T-helper 1 cell treated with Interleukin-12 subunit alpha and Interleukin-12 subunit beta and Interleukin-4 antibody, amounts not matched to agents 30 μg/mL and 1 μg/mL, for 36 hours (primary cell): ENCODE measurements around the gene CIB2.
"Not testable (repeated sequence)": the region's sequence is repeated elsewhere in the genome, so short reads cannot be mapped to it uniquely, and the experiment has no call there.

Source experiments
- H3K27ac Mint-ChIP-seq: one replicate; pipeline ENCODE4 v1.8.0; 2021; ENCODE audit warnings: mild to moderate bottlenecking, mixed read lengths
- H3K27me3 Mint-ChIP-seq: one replicate; pipeline ENCODE4 v1.8.0; 2021; ENCODE audit warnings: low read depth, mixed read lengths
- H3K36me3 Mint-ChIP-seq: one replicate; pipeline ENCODE4 v1.8.0; 2021; ENCODE audit warnings: low read depth, mixed read lengths
- H3K4me1 Mint-ChIP-seq: one replicate; pipeline ENCODE4 v1.8.0; 2021; ENCODE audit warnings: low read depth, mixed read lengths
- H3K4me3 Mint-ChIP-seq: one replicate; pipeline ENCODE4 v1.8.0; 2021; ENCODE audit warnings: mild to moderate bottlenecking, moderate library complexity, mixed read lengths
- H3K9me3 Mint-ChIP-seq: one replicate; pipeline ENCODE4 v1.8.0; 2021; ENCODE audit warnings: mixed read lengths

CIB2 gene

GRCh38 chr15:78157203-78157602 is 26.0 kb upstream of the CIB2 start:
- Mint-ChIP-seq H3K4me3 (no peak overlapping the region), H3K27ac (peak overlapping the region; percentile 31), H3K4me1 (peaks cover 14% of the 10 kb centered on the region), H3K27me3 (no peaks in the 10 kb centered on the region), H3K9me3 (no peaks in the 10 kb centered on the region), H3K36me3 (peaks cover 26% of the 10 kb centered on the region)

GRCh38 chr15:78156653-78157052 is 25.4 kb upstream of the CIB2 start:
- H3K36me3 Mint-ChIP-seq: peaks cover 21% of the 10 kb centered on the region
- no peaks in the 10 kb centered on the region for H3K27me3 Mint-ChIP-seq
- H3K4me1 Mint-ChIP-seq: peaks cover 9% of the 10 kb centered on the region
- no peaks in the 10 kb centered on the region for H3K9me3 Mint-ChIP-seq
- no peak overlapping the region for H3K4me3 Mint-ChIP-seq
- H3K27ac Mint-ChIP-seq: no peak overlapping the region

GRCh38 chr15:78155355-78155939 is 24.2 kb upstream of the CIB2 start:
- no peak overlapping the region for H3K4me3 Mint-ChIP-seq
- H3K27me3 Mint-ChIP-seq: no peaks in the 10 kb centered on the region
- H3K27ac Mint-ChIP-seq: no peak overlapping the region
- H3K4me1 Mint-ChIP-seq: peaks cover 17% of the 10 kb centered on the region
- peaks cover 26% of the 10 kb centered on the region for H3K36me3 Mint-ChIP-seq
- no peaks in the 10 kb centered on the region for H3K9me3 Mint-ChIP-seq

- no peak overlapping the region for H3K27ac Mint-ChIP-seq
- H3K4me3 Mint-ChIP-seq: no peak overlapping the region
- H3K4me1 Mint-ChIP-seq: peaks cover 22% of the 10 kb centered on the region
- no peaks in the 10 kb centered on the region for H3K9me3 Mint-ChIP-seq
- H3K36me3 Mint-ChIP-seq: peaks cover 26% of the 10 kb centered on the region
- no peaks in the 10 kb centered on the region for H3K27me3 Mint-ChIP-seq
Observed at GRCh38 chr15:78154955-78155354, 23.7 kb upstream of the CIB2 start.

GRCh38 chr15:78151075-78151474 is 19.8 kb upstream of the CIB2 start:
- Mint-ChIP-seq H3K4me1 (peaks cover 38% of the 10 kb centered on the region), H3K4me3 (peak overlapping the region; percentile 96), H3K36me3 (peaks cover 20% of the 10 kb centered on the region)
- H3K27me3 Mint-ChIP-seq, H3K9me3 Mint-ChIP-seq, H3K27ac Mint-ChIP-seq: not testable (repeated sequence)

- Mint-ChIP-seq H3K4me3 (peak overlapping the region; percentile 96), H3K36me3 (peaks cover 19% of the 10 kb centered on the region), H3K27ac (peak overlapping the region; percentile 86), H3K27me3 (no peaks in the 10 kb centered on the region), H3K4me1 (peaks cover 38% of the 10 kb centered on the region), H3K9me3 (no peaks in the 10 kb centered on the region)
Observed at GRCh38 chr15:78149805-78150751, 18.8 kb upstream of the CIB2 start.

GRCh38 chr15:78149068-78149804 is 18.0 kb upstream of the CIB2 start, which contains the start of gene IDH3A:
TSS of gene IDH3A (plus strand) at chr15:78149362. CDS start at chr15:78149404, 42 bp downstream.
- Mint-ChIP-seq H3K36me3 (peaks cover 18% of the 10 kb centered on the region), H3K4me1 (peaks cover 38% of the 10 kb centered on the region), H3K9me3 (no peaks in the 10 kb centered on the region), H3K27me3 (no peaks in the 10 kb centered on the region), H3K4me3 (peak within 1 kb of the TSS; percentile 96), H3K27ac (peak within 1 kb of the TSS; percentile 86)

- Mint-ChIP-seq H3K36me3 (peaks cover 18% of the 10 kb centered on the region), H3K9me3 (no peaks in the 10 kb centered on the region), H3K4me1 (peaks cover 38% of the 10 kb centered on the region), H3K27ac (peak overlapping the region; percentile 84), H3K4me3 (peak overlapping the region; percentile 89), H3K27me3 (no peaks in the 10 kb centered on the region)
Observed at GRCh38 chr15:78148392-78149067, 17.3 kb upstream of the CIB2 start.

- peaks cover 10% of the 10 kb centered on the region for H3K36me3 Mint-ChIP-seq
- H3K9me3 Mint-ChIP-seq: no peaks in the 10 kb centered on the region
- H3K4me3 Mint-ChIP-seq: peak overlapping the region; percentile 60
- H3K27me3 Mint-ChIP-seq: no peaks in the 10 kb centered on the region
- H3K27ac Mint-ChIP-seq: peak overlapping the region; percentile 66
- peaks cover 32% of the 10 kb centered on the region for H3K4me1 Mint-ChIP-seq
Observed at GRCh38 chr15:78147566-78147965, 16.3 kb upstream of the CIB2 start.

- no peaks in the 10 kb centered on the region for H3K27me3 Mint-ChIP-seq
- H3K9me3 Mint-ChIP-seq: no peaks in the 10 kb centered on the region
- no peak overlapping the region for H3K4me3 Mint-ChIP-seq
- H3K36me3 Mint-ChIP-seq: peaks cover 11% of the 10 kb centered on the region
- H3K4me1 Mint-ChIP-seq: peaks cover 31% of the 10 kb centered on the region
- H3K27ac Mint-ChIP-seq: no peak overlapping the region
Observed at GRCh38 chr15:78146425-78147154, 15.3 kb upstream of the CIB2 start.

- H3K36me3 Mint-ChIP-seq: peaks cover 2% of the 10 kb centered on the region
- H3K27me3 Mint-ChIP-seq: no peaks in the 10 kb centered on the region
- H3K4me3 Mint-ChIP-seq: no peak overlapping the region
- no peaks in the 10 kb centered on the region for H3K9me3 Mint-ChIP-seq
- H3K27ac Mint-ChIP-seq: no peak overlapping the region
- H3K4me1 Mint-ChIP-seq: peaks cover 5% of the 10 kb centered on the region
Observed at GRCh38 chr15:78142332-78142731, 11.1 kb upstream of the CIB2 start.

GRCh38 chr15:78140292-78140691 is 9.0 kb upstream of the CIB2 start:
- Mint-ChIP-seq H3K27me3 (no peaks in the 10 kb centered on the region), H3K9me3 (no peaks in the 10 kb centered on the region), H3K27ac (no peak overlapping the region), H3K4me1 (no peaks in the 10 kb centered on the region), H3K36me3 (peaks cover 2% of the 10 kb centered on the region), H3K4me3 (no peak overlapping the region)

GRCh38 chr15:78139578-78139977 is 8.3 kb upstream of the CIB2 start:
- no peaks in the 10 kb centered on the region for H3K27me3 Mint-ChIP-seq
- no peak overlapping the region for H3K27ac Mint-ChIP-seq
- no peaks in the 10 kb centered on the region for H3K9me3 Mint-ChIP-seq
- no peak overlapping the region for H3K4me3 Mint-ChIP-seq
- peaks cover 2% of the 10 kb centered on the region for H3K36me3 Mint-ChIP-seq
- no peaks in the 10 kb centered on the region for H3K4me1 Mint-ChIP-seq
